RWPE1 (cell line): ENCODE data around the gene EEF2.
"Not testable (repeated sequence)": the region's sequence is repeated elsewhere in the genome, so short reads cannot be mapped to it uniquely, and the experiment has no call there.

Experiments
- CTCF ChIA-PET: fragments of 350-600 bp; sonication (Branson Sonifier 250); formaldehyde crosslinking; extraction: SDS; loops from one replicate; lab custom pipeline; 2021; lab: Yijun Ruan, JAX
- POLR2A ChIA-PET: fragments of 400-600 bp; formaldehyde crosslinking; extraction: SDS; loops from one replicate; lab custom pipeline; 2020; ENCODE audit warnings: antibody characterized with exemption; ENCODE audit not compliant: low non-redundant PET; lab: Yijun Ruan, JAX
- DNase-seq: peaks from one replicate; pipeline ENCODE4 v3.0.0; 2012; ENCODE audit warnings: low spot score
- H3K27ac ChIP-seq: fragments of 450-650 bp; 2 replicates; pipeline ENCODE4 v1.5.1; 2017
- TF ChIP-seq, protein P1 (sequence below): fragments of 450-650 bp; conservative IDR thresholded peaks from 2 replicates; pipeline ENCODE4 v1.5.1; 2017; ENCODE audit warnings: low read depth, mild to moderate bottlenecking

Gene EEF2

DNA sequence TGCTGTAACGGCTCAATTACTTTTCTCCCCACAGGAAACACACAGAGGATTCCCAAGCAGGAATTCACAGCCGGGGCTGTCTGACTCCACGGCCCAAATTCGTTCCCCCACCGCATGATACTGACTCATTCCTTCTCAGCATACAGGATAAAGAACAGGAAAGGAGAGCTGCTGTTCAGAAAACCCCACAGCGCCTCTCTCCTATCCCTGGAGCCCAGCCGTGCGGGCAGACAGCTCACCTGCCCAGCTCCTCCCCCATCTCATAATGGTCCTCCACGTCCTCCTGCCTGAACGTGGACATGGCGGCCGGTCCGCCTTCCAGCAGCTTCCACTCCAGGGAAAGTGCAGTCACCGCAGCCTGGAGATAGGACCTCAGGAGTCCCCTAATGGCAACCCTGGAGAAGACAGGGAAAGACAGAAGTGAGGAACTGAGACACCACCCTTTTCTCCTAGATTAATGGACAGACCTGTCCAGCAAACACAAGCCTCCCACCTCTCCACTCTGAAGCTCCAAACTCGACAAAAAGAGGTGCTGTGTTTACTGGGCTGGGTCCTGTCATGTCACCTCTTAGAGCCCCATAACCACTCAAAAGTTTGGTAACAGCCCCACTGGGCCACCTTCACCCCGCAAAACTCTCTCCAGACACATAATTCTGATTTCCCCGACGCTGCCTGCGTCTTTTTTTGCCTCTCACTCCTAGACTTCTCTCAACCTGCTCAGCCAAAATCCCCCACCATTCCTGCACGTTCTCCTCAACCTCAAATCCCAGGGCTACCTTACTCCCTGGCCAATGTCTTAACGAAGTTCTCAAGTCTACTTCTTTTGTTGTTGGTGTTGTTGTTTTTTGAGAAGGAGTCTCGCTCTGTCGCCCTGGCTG, 15.6 kb downstream of the EEF2 start:
- POLR2A ChIA-PET = interaction anchor here (0.6 to 3.7 kb wide), 3 partner anchors 9 to 96 kb away, joined by 4 to 15 read pairs (median 9); partner anchors contain the start of gene EEF2
- TF ChIP-seq, protein P1, sequence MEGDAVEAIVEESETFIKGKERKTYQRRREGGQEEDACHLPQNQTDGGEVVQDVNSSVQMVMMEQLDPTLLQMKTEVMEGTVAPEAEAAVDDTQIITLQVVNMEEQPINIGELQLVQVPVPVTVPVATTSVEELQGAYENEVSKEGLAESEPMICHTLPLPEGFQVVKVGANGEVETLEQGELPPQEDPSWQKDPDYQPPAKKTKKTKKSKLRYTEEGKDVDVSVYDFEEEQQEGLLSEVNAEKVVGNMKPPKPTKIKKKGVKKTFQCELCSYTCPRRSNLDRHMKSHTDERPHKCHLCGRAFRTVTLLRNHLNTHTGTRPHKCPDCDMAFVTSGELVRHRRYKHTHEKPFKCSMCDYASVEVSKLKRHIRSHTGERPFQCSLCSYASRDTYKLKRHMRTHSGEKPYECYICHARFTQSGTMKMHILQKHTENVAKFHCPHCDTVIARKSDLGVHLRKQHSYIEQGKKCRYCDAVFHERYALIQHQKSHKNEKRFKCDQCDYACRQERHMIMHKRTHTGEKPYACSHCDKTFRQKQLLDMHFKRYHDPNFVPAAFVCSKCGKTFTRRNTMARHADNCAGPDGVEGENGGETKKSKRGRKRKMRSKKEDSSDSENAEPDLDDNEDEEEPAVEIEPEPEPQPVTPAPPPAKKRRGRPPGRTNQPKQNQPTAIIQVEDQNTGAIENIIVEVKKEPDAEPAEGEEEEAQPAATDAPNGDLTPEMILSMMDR = no peak; the same call in 1 of the 2 replicates
- CTCF ChIA-PET = interaction anchor here (0.7 to 1.0 kb wide), 3 partner anchors 9 to 18 kb away, joined by 3 to 5 read pairs (median 3); no protein-coding TSS in a partner anchor
- H3K27ac ChIP-seq = peak overlapping the region; percentile 92
- peak; percentile 75 for DNase-seq

DNA sequence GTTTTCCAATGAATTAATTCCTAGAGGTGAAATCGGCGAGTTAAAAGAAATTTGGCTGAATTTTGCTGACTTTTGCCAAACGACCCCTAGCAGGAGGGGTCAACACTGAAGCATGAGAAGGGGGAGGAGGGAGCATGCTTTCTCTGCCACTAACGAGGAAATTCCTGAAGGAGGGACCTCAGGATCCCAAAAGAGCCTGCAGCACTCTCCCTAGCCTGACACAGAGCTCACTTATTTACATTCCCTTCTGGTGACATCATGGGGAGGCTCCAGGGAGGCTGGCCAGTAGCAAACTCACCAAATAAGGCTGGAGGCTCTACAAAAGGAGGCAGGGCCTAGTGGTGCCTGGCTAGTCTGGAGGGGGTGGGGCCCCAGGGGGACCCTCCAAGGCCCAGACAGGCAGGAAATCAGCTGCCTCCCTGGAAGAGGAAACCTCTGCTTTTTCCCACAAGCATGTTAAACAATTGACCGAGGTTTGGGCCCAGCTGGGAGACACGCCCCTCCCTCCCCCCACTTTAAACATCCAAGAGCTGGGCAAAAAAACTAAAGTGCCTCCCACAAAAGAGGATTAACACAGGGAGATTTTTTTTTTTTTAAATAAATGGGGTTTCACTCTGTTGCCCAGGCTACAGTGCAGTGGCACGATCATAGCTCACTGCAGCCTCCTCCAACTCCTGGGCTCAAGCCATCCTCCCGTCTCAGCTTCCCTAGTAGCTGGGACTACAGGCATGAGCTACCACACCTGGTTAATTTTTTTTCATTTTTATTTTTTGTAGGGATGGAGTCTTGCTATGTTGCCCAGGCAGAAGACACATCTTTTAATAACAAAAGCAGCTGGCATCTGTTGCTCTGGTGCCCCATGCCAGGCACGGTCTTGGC, 16.5 kb downstream of the EEF2 start:
- CTCF ChIA-PET = interaction anchor here (0.9 to 1.0 kb wide), 2 partner anchors 10 to 17 kb away, joined by 3 read pairs; no protein-coding TSS in a partner anchor
- POLR2A ChIA-PET = interaction anchor here (0.6 to 3.7 kb wide), 2 partner anchors 8 to 16 kb away, joined by 4 to 15 read pairs; partner anchors contain the start of gene EEF2
- H3K27ac ChIP-seq = peak overlapping the region; percentile 92
- TF ChIP-seq, protein P1 = no peak
- peak; percentile 93 for DNase-seq

DNA sequence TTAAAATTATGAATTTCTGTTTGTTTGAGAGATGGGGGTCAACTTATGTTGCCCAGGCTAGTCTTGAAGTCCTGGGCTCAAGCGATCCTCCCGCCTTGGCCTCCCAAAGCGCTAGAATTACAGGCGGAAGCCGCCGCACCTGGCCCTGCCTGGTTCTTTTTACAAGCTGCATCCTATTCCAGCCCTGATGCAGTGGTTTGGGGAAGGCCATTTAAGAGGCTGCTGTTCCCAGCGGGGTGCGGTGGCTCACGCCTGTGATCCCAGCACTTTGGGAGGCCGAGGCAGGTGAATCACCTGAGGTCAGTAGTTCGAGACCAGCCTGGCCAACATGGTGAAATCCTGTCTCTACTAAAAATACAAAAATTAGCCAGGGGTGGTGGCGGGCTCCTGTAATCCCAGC, 17.3 kb downstream of the EEF2 start:
- H3K27ac ChIP-seq = peak overlapping the region; percentile 92
- DNase-seq = not testable (repeated sequence)
- ChIA-PET CTCF (interaction anchor here (0.6 kb wide), 1 partner anchor 65 kb away, joined by 3 read pairs; no protein-coding TSS in a partner anchor), POLR2A (interaction anchor here (0.5 to 3.7 kb wide), 2 partner anchors 17 to 81 kb away, joined by 4 to 15 read pairs; partner anchors contain the start of gene EEF2)

DNA sequence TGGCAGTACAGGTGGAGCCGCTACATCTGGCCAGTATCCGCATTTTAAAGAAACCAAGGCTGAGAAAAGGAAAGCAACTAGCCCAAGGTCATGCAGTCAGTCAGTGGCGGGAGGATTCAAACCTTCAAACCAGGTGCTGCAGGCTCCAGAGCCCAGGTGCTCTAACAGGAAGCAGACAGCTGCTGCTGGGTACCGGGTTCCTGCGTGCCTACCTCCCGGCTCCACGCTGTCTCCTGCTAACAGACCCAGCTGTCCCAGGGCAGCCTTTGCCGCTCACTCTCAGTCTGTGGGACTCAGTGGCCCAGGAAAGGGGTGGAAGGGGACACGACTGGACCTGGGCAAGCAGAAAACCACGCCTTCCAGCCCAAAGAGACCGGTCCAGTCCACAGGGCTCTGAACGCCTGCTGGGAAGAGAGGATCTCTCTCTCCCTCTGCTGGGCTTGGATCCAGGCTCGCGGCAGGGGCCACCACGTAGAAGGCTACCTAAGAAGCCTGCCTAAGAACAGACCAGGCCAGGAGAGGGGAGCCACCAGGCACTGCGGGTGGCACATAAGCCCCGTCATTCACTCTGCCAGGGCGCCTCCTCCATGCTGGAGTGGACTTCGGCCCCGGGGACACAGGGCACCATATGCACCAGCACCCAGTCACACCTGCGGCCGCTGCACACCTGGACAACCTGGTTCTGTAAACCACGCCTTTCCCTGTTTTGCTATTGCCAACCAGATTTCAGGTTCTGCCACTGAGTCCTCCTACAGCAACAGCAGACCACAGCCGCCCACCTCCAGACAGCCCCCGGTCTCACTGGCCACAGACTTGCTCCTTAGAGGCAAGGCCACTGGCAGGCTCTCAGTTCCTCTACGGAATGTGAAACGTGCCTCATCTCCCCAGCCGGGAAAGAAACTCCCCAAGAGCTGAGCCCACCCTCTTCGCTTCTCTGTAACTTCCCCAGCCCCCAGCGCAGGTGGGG, 18.9 kb downstream of the EEF2 start:
- TF ChIP-seq, protein P1 = no peak
- H3K27ac ChIP-seq = peak overlapping the region; percentile 26
- no peak for DNase-seq
- ChIA-PET POLR2A (no interaction called here), CTCF (no interaction called here)

DNA sequence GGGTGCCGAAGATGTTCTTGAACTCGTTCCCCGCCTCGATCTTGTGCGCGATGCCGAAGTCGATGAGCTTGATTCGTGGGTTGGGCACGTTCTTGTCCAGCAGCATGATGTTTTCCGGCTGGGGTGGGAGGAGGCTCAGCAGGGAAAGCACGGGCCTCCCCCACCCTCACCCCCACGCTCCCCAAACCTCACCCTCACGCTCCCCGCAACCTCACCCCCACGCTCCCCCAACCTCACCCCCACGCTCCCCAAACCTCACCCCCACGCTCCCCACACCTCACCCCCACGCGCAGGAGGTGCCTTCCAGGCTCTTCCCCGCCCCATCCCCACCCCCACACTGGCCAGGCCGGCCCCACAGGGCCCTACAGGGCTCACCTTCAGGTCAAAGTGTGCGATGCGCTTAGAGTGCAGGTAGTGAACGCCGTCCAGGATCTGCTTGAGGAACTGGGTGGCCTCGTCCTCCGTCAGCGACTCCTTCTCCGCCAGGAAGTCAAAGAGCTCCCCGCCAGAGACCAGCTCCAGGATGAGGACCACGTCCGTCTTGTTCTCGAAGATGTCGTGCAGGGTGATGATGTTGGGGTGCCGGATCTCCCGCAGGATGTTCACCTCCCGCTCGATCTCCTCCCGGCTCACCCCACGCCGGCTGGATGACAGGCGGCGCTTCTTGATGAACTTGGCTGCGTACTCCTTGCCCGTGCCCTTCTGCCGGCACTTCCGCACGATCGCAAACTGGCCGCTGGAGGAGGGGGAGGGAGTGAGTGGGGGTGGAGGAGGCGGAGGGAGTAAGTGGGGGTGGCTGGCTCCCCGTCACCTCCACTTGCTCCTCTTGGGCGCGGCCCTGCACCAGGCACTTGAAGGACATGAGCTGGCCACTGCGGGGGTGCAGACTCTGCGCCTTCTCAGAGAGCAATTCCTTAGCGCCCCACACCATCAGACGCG, 20.7 kb downstream of the EEF2 start:
- no peak for DNase-seq
- POLR2A ChIA-PET = no interaction called here
- TF ChIP-seq, protein P1 = no peak
- H3K27ac ChIP-seq = no peak overlapping the region
- CTCF ChIA-PET = no interaction called here
